Suppressor macrophage treated with lipopolysaccharide for 1 hour (primary cell): ENCODE results near the gene RUFY3.

Experiments used
- DNase-seq, 3 donors: peaks; one replicate each; pipeline ENCODE4 v3.0.0-alpha.2; 2020 to 2022

The RUFY3 gene

GRCh38 chr4:70841951-70842350 is 120.2 kb downstream of the RUFY3 start:
- DNase-seq, result no peak

GRCh38 chr4:70842761-70843435 is 121.1 kb downstream of the RUFY3 start:
- peak; percentile 15 to 32 (median 26) for DNase-seq

- no peak for DNase-seq
Observed at GRCh38 chr4:70844180-70844579, 122.4 kb downstream of the RUFY3 start.

GRCh38 chr4:70849291-70849690 is 127.5 kb downstream of the RUFY3 start:
- peak; percentile 69 to 87 (median 86) for DNase-seq

- DNase-seq, result no peak
Observed at GRCh38 chr4:70855464-70855863, 133.7 kb downstream of the RUFY3 start.
